GM18526 (cell line): Measurements from ENCODE around the gene PPIE.

ENCODE experiments used
- POLR2A ChIP-seq: IDR thresholded peaks from 3 replicates; pipeline ENCODE4 v1.6.1; 2011; ENCODE audit not compliant: insufficient read length; ENCODE audit errors: extremely low read depth

The PPIE gene

DNA sequence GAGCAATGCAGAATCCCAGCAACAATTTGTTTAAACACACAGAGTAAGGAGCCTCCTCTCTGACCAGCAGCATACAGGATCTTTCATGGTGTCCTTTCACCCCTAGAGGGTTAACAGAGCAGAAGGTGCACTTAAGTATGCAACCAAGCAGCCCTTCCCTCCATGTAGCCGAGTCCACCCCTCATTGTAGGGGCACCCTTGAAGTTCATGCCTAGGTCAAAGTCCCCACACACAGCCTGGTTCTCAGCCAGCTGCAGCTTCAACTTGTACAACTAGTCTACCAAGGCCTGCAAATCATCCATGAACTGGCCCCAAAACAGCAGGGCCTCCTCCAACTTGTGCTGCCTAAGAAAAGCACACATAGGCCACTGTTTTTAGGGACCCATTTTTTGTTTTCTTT, 57.0 kb downstream of the PPIE start:
- TF ChIP-seq POLR2A = no peak

DNA sequence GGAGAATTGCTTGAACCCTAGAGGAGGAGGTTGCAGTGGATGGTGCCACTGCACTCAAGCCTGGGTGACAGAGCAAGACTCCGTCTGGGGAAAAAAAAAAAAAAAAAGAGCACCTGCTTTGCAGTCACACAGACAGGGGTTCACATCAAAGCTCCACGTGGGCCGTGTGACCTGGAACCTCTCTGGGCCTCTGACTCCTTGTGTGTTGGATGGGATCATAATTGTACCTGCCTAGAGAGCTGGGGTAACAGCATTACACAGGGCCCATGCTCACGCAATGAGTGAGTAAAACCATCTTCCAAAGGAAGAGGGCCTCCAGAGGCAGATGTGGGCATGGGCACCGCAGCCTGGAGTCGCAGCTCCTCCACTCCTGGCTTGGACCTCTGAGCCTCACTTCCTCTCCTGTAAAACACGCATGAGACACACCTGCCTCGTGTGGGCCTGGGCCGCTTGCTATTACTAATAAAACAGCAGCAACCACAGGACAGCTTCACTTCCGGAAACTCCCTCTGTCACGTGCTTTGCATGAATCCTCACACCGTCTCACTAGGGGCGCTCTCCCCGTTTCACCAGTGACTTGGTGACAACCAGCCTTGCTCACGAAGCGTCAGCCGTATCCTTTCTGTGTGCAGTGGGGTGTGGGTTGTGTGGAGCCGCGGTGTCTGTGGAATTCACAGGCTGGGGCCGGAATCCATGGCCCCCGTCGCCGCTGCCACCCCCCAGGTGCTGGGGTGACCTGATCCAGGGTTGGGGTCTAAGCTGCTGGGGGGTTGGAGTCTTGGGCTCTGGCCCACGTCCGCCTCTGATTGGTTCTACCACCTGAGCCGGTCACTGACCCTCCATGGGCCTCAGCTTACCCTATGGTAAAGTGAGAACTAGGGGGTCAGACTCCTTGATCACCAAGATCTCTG, 60.4 kb downstream of the PPIE start:
- TF ChIP-seq POLR2A = peak; percentile 54

DNA sequence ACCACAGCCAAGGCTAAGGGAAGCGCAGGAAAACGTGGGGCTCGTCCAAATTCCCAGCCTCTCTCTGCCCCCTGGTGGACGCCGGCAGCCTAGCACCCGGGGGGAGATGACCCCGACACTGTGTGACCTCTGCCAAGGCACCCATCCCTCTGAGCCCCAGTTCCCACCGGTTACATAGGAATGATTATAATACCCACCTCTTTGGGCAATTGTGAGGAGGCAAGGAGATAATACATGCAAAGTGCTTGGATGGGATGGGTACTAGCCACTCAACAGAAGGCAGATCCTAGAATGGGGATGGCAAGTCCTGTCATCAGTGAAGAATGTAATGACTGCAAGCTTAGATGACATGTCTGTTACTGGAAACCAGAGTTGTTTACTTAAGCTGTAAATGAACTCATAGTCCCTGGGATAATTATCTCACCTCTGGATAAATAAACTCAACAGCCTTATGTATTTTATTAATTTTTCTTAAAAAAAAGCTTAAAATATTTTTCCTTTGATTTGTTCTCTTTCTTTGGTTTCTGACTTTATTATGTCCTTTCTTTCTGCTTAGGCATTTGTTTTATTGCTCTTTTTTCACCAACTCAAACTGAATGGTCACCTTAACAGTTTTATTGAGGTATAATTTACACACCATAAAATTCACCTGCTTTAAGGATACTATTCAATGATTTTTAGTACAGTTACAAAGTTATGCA, 61.2 kb downstream of the PPIE start:
- TF ChIP-seq POLR2A = no peak

DNA sequence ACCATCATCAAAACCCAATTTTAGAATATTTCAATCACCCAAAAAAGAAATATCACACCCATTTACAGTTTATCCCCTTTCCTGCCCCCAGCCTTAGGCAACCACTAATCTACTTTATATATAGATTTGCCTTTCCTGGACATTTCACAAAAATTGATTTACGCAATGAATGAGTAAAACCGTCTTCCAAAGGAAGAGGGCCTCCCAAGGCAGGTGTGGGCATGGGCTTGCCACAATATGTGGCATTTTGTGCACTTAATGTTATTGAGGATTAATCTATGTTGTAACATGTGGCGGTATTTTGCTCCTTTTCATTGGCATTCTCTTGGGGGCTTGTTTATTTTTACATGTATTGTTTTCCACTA, 61.8 kb downstream of the PPIE start:
- no peak for TF ChIP-seq POLR2A

DNA sequence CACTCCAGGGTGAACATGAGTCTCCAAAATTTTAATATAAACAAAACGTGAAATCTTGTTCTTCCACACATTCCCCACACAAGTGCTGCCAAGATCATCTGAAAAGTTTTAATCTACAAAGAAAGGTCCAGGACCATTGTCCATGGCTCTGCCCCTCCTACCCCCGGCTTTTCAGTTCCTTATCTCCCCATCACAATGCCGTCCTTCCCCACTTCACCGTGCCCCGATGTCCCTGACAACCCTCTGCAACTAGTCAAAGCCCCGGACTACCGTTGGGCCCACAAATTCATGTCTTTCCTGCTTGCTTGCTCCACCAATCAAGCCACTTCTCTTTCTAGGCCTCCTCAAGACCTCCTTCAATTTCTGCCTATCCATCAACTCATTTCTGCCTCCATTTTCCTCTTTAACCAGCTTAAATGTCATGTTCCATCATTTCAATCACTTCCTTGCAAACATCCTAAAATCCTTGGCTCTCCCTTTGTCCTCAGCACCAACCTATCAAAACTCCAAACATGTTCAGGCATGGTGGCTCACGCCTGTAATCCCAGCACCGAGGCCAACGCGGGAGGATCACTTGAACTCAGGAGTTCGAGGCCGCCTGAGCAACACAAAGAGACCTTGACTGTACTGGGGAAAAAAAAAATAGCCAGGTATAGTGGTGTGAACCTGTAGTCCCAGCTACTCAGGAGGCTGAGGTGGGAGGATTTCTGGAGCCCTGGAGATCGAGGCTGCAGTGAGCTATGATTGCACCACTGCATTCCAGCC, 64.0 kb downstream of the PPIE start:
- TF ChIP-seq POLR2A = no peak

DNA sequence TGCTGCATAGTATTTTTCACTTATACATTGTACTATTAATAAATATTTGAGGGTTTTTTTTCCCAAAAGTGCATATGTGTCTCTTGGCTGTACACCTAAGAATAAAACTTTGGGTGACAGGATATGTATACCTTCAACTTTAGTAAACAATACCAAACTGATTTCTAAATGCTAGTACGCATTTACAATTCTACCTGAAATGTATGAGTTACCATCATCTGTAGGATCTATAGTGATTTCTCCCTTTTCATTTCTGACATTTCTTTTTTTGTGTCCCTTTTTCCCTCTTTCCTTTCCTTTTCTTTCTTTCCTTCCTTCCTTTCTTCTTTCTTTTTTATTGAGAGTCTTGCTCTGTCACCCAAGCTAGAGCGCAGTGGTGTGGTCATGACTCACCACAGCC, 66.7 kb downstream of the PPIE start:
- no peak for TF ChIP-seq POLR2A

DNA sequence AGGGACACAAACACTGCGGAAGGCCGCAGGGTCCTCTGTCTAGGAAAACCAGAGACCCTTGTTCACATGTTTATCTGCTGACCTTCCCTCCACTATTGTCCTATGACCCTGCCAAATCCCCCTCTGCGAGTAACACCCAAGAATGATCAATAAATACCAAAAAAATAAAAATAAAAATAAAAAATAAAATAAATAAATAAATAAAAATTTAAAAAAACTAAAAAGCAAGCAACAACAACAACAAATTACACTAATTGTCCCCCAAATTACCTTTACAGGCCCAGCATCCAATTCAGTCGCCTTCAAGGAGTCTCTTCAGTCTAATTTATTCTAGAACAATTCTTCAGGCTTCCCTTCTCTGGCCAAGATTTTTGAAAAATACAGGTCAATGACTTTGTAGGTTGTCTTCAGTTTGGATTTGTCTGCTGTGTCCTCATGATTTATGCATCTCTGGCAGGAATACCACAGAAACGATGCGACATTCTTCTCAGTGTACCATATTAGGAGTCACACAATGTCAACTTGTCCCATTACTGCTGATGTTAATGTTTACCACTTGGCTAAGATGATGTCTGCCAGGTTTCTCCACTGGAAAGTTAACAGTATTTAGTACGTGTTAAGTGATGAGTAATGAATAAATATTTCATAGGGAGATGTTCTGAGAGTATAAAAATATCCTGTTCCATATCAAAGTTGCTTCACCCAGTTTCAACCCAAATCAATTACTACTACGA, 70.3 kb downstream of the PPIE start:
- TF ChIP-seq POLR2A = no peak

DNA sequence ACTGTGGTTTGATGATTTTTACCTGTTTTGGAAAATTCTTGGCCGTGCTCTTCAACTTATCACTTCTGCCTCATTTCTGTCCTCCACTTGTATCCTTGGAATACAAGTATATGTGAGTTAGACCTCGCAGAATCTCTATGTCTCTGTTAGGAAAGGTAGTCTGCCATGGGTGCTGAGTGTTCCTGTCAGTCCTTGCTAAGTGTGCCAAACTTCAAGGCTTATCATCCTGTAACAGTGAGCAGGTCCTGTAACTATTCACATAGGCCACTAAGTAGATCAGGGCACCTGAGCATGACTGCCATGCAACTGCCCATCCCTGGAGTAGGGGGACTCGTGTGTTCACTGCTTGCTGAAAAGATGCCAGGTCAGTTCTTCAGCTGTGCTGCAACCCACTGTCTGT, 74.2 kb downstream of the PPIE start:
- no peak for TF ChIP-seq POLR2A
